HCT116 (cell line): ENCODE results near the gene LBR.

Experiments
- CTCF ChIP-seq, 3 experiments: fragments of 200-600 bp in 1 of 3; sonication (generic) in 1 of 3; IDR thresholded peaks in 2 of 3; conservative IDR thresholded peaks in 1 of 3; 2 replicates each; pipeline ENCODE4 v1.5.1; 2012 to 2017; ENCODE audit warnings: low read depth in 2 of 3, low read length in 2 of 3, antibody characterized with exemption in 1 of 3, borderline replicate concordance in 1 of 3, control low read depth in 1 of 3, mild to moderate bottlenecking in 1 of 3, mixed read lengths in 1 of 3, mixed run types in 1 of 3, moderate library complexity in 1 of 3; ENCODE audit not compliant: insufficient read depth in 1 of 3
- TCF7L2 ChIP-seq: IDR thresholded peaks from 2 replicates; pipeline ENCODE4 v1.7.0; 2011; ENCODE audit warnings: borderline replicate concordance, inconsistent platforms; ENCODE audit not compliant: insufficient read depth, insufficient read length; ENCODE audit errors: extremely low read depth

GRCh38 chr1:225408249-225408648, 19.6 kb downstream of the LBR start:
- TF ChIP-seq TCF7L2 (no peak), CTCF (IDR thresholded peaks at IDR 0.05 in 2 of 3, conservative IDR thresholded peaks at IDR 0.05 in 1 of 3; ENCODE audit: borderline replicate concordance in 1 of 3, insufficient read depth in 1 of 3, low read depth in 2 of 3, low read length in 2 of 3) (no peak)
